Upper lobe of left lung (tissue), 6 donors: ENCODE data around the gene KCNAB1. TPM values are rescaled to one million over a fixed set of nuclear protein-coding genes. Genes with fewer than 3 reads are reported as not detected.

Experiments used
- ATAC-seq, 2 donors: fragments of 200-7000 bp; cut with Tn5 transposase; one replicate each; pipeline ENCODE4 v1.9.1; 2022; ENCODE audit warnings: mild to moderate bottlenecking in 2 of 2, moderate library complexity in 2 of 2; ENCODE audit not compliant: low FRiP score in 2 of 2
- DNase-seq, 2 donors: peaks; one replicate each; pipeline ENCODE4 v3.0.0-alpha.2; 2019 to 2020
- H3K27ac ChIP-seq, 4 donors: fragments of 200-600 bp; sonication (generic); one replicate each; pipeline ENCODE4 v1.5.1; 2016 to 2019
- H3K27me3 ChIP-seq, 4 donors: fragments of 200-600 bp; sonication (generic); one replicate each; pipeline ENCODE4 v1.5.1; 2017 to 2019
- H3K36me3 ChIP-seq, 4 donors: fragments of 200-600 bp; sonication (generic); one replicate each; pipeline ENCODE4 v1.5.1; 2016 to 2019
- H3K4me1 ChIP-seq, 4 donors: fragments of 200-600 bp; sonication (generic); one replicate each; pipeline ENCODE4 v1.5.1; 2018 to 2019
- H3K4me3 ChIP-seq, 4 donors: fragments of 200-600 bp; sonication (generic); one replicate each; pipeline ENCODE4 v1.5.1; 2017 to 2019; ENCODE audit warnings: mild to moderate bottlenecking in 2 of 4, moderate library complexity in 1 of 4
- H3K9me3 ChIP-seq, 4 donors: fragments of 200-600 bp; sonication (generic); one replicate each; pipeline ENCODE4 v1.5.1; 2018 to 2019
- CTCF ChIP-seq, 6 experiments: fragments of 450-650 bp in 4 of 6; fragments of 200-600 bp in 2 of 6; sonication (generic) in 2 of 6; IDR thresholded peaks; one replicate each; pipeline ENCODE4 v1.5.1; 2016 to 2019; ENCODE audit warnings: antibody characterized with exemption in 6 of 6
- EP300 ChIP-seq, 4 donors: sonication (generic); formaldehyde crosslinking; IDR thresholded peaks; one replicate each; pipeline ENCODE4 v1.5.1; 2017; ENCODE audit warnings: antibody characterized with exemption in 4 of 4, control low read depth in 2 of 4
- POLR2A ChIP-seq, 4 donors: fragments of 450-650 bp; IDR thresholded peaks; one replicate each; pipeline ENCODE4 v1.5.1; 2016 to 2017; ENCODE audit warnings: antibody characterized with exemption in 4 of 4, mild to moderate bottlenecking in 2 of 4
- POLR2AphosphoS5 ChIP-seq, 2 donors: sonication (generic); formaldehyde crosslinking; IDR thresholded peaks; one replicate each; pipeline ENCODE4 v1.5.1; 2017; ENCODE audit warnings: antibody characterized with exemption in 2 of 2
- WGBS, 2 donors: methylation state at CpG; one replicate each; pipeline ENCODE4 v1.1.5; 2017 to 2018; 5-methylcytosine and 5-hydroxymethylcytosine counted together
- total RNA-seq, 6 donors: library from RNA; depleted of rRNA in 4 of 6; stranded (reverse); fragments of >200 nt in 4 of 6; gene quantifications; one replicate each; pipeline versions ENCODE4 v1.1.0 to v1.2.1, GENCODE V29; 2016 to 2021
- donor health status: DM: no; HTN: no; CAD: no; lungs with moderate emphysema.
- donor health status: DM: no; HTN: yes; CAD: no; lungs with severe emphysema.

The KCNAB1 gene
- total RNA-seq, 6 donors from 2014 or later = 0.79 to 5.2 (median 3.0) TPM

- no peak for DNase-seq
- Histone ChIP-seq H3K4me1 (no peaks in the 10 kb centered on the region), H3K4me3 (no peak overlapping the region), H3K9me3 (no peaks in the 10 kb centered on the region), H3K27me3 (no peaks in the 10 kb centered on the region), H3K27ac (no peak overlapping the region), H3K36me3 (no peaks in the 10 kb centered on the region)
- TF ChIP-seq POLR2A (IDR thresholded peaks at IDR 0.05) = no peak
- no peak for TF ChIP-seq EP300 (IDR thresholded peaks at IDR 0.05)
- TF ChIP-seq POLR2AphosphoS5 (IDR thresholded peaks at IDR 0.05) = no peak
- no peak for TF ChIP-seq CTCF (IDR thresholded peaks at IDR 0.05)
- WGBS, 2 donors = 84 to 87% methylated on average over 5 of the region's 5 CpGs
- ATAC-seq = peak in 1 of 2 donors; percentile 30
These were observed 352.3 kb downstream of the KCNAB1 start for GRCh38 chr3:156472684-156473083.

- DNase-seq = no peak
- TF ChIP-seq POLR2A (IDR thresholded peaks at IDR 0.05) = no peak
- TF ChIP-seq POLR2AphosphoS5 (IDR thresholded peaks at IDR 0.05) = no peak
- no peak for TF ChIP-seq EP300 (IDR thresholded peaks at IDR 0.05)
- TF ChIP-seq CTCF (IDR thresholded peaks at IDR 0.05) = no peak
- H3K27ac ChIP-seq = no peak overlapping the region
These were observed 353.0 kb downstream of the KCNAB1 start for GRCh38 chr3:156473341-156473740.

GRCh38 chr3:156474560-156475389 is 354.4 kb downstream of the KCNAB1 start:
- no peak for ATAC-seq
- DNase-seq = no peak
- Histone ChIP-seq H3K4me1 (no peaks in the 10 kb centered on the region), H3K27ac (no peak overlapping the region), H3K4me3 (no peak overlapping the region), H3K27me3 (no peaks in the 10 kb centered on the region), H3K36me3 (no peaks in the 10 kb centered on the region), H3K9me3 (no peaks in the 10 kb centered on the region)
- TF ChIP-seq CTCF (IDR thresholded peaks at IDR 0.05) = peak in 1 of 6 experiments; percentile 7
- no peak for TF ChIP-seq EP300 (IDR thresholded peaks at IDR 0.05)
- 51 to 57% methylated on average over 12 of the region's 12 CpGs for WGBS, 2 donors

More at GRCh38 chr3:156473341-156473740, 353.0 kb downstream of the KCNAB1 start:
- Histone ChIP-seq H3K4me1 (no peaks in the 10 kb centered on the region), H3K9me3 (no peaks in the 10 kb centered on the region), H3K4me3 (no peak overlapping the region), H3K27me3 (no peaks in the 10 kb centered on the region), H3K36me3 (no peaks in the 10 kb centered on the region)
- ATAC-seq = no peak

- Histone ChIP-seq H3K4me1 (no peaks in the 10 kb centered on the region), H3K36me3 (no peaks in the 10 kb centered on the region), H3K4me3 (no peak overlapping the region), H3K27me3 (no peaks in the 10 kb centered on the region), H3K27ac (no peak overlapping the region), H3K9me3 (no peaks in the 10 kb centered on the region)
- WGBS, 2 donors = 69 to 83% methylated on average over 1 of the region's 1 CpG
- TF ChIP-seq CTCF (IDR thresholded peaks at IDR 0.05) (no peak), POLR2AphosphoS5 (IDR thresholded peaks at IDR 0.05) (no peak)
- no peak for DNase-seq
- ATAC-seq = peak in 1 of 2 donors; percentile 68
These were observed 356.9 kb downstream of the KCNAB1 start for GRCh38 chr3:156477323-156477722.

- no peak for TF ChIP-seq POLR2AphosphoS5 (IDR thresholded peaks at IDR 0.05)
- no peak for TF ChIP-seq POLR2A (IDR thresholded peaks at IDR 0.05)
- no peak for TF ChIP-seq EP300 (IDR thresholded peaks at IDR 0.05)
- no peak for TF ChIP-seq CTCF (IDR thresholded peaks at IDR 0.05)
- 66 to 77% methylated on average over 2 of the region's 2 CpGs for WGBS, 2 donors
- Histone ChIP-seq H3K4me3 (no peak overlapping the region), H3K27ac (no peak overlapping the region), H3K27me3 (no peaks in the 10 kb centered on the region), H3K36me3 (no peaks in the 10 kb centered on the region), H3K4me1 (peaks cover 0 to 7% (median 4%) of the 10 kb centered on the region in 4 donors), H3K9me3 (no peaks in the 10 kb centered on the region)
- ATAC-seq (no peak), DNase-seq (no peak)
These were observed 358.5 kb downstream of the KCNAB1 start for GRCh38 chr3:156478891-156479290.
